Measurements from ENCODE around the gene ARHGEF3.
A peak's percentile ranks its signal among the peaks of the same experiment; 100 is the strongest.

The ARHGEF3 gene

DNA sequence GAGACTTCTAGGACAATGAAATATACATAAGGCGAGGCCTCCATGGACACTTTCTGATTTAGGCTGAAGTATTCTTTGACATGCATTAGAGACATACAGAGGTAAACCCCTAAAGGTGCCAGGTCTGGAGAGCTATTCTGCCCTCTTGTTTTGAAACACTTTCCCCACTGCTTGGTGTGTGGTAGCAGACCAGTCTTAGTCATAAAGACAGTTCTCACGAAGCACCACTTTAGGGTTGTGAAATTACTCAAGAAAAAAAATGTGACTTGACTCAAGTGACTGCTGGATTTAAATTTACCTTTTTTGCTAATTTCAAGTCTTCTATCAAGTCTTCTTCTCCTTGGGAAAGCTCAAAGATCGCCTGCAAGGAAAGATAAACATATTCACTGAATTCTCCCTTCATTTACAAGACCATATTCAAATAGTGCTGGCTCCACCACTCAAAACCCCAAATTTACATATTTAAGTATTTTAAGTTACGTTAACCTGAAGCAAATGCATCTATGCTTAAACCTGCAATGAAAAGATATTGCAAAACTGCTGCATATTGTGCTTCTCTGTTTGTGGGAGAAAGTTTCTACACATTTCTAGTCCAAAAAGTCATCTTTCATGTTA lies 48.4 kb downstream of the ARHGEF3 start:
- DNase-seq (ENCODE audit: insufficient read length, low spot score) (peak; percentile 29), FAIRE-seq (peak; percentile 94)
- TF ChIP-seq POLR2AphosphoS5 (IDR thresholded peaks at IDR 0.05; ENCODE audit: low read depth, low read length) (no peak), POU2F2 (IDR thresholded peaks at IDR 0.05; ENCODE audit: low read depth, low read length) (peak; percentile 58; the same call in 1 of the 2 replicates), POLR2A (IDR thresholded peaks at IDR 0.05; ENCODE audit: low read depth, low read length) (no peak), SPI1 (IDR thresholded peaks at IDR 0.05; ENCODE audit: low read depth, low read length) (no peak), TAF1 (IDR thresholded peaks at IDR 0.05; ENCODE audit: low read depth, low read length) (no peak)

DNA sequence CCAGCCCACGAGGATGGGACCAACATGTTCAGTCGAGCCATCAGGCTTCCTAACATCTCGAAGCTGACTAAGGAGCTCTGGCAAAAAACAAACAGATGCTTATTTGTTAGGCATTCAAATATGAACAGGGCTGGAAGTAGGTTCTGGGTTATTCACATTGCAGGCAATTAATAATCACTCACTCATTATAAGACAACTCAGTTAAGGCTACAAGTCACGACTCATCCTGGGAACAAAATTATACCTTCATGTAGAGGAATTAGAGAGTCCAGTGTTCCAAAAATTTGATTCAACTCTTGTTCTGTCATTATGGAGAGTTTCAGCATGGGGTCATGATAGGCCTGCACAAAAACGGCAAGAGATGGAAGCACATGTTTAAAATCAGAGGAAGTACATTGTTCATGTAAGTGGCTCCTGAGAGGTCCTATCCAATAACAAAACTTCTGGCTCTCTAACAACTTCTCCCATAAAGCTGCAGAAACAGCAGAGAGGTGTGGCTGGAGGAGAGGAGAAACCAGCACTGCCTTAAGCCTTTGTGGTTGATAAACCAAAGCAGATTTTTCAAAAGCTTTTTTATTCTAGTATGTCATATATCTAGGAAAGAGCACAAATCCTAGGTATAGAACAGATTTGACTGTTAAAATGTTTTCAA lies 50.6 kb downstream of the ARHGEF3 start:
- DNase-seq (ENCODE audit: insufficient read length, low spot score) (no peak), FAIRE-seq (no peak)
- TF ChIP-seq POLR2AphosphoS5 (IDR thresholded peaks at IDR 0.05; ENCODE audit: low read depth, low read length) (no peak), SPI1 (IDR thresholded peaks at IDR 0.05; ENCODE audit: low read depth, low read length) (no peak), PAX5 (IDR thresholded peaks at IDR 0.05; ENCODE audit: insufficient read depth, low read length, severe bottlenecking) (no peak), POLR2A (IDR thresholded peaks at IDR 0.05; ENCODE audit: low read depth, low read length) (no peak), TAF1 (IDR thresholded peaks at IDR 0.05; ENCODE audit: low read depth, low read length) (no peak), POU2F2 (IDR thresholded peaks at IDR 0.05; ENCODE audit: low read depth, low read length) (no peak)

DNA sequence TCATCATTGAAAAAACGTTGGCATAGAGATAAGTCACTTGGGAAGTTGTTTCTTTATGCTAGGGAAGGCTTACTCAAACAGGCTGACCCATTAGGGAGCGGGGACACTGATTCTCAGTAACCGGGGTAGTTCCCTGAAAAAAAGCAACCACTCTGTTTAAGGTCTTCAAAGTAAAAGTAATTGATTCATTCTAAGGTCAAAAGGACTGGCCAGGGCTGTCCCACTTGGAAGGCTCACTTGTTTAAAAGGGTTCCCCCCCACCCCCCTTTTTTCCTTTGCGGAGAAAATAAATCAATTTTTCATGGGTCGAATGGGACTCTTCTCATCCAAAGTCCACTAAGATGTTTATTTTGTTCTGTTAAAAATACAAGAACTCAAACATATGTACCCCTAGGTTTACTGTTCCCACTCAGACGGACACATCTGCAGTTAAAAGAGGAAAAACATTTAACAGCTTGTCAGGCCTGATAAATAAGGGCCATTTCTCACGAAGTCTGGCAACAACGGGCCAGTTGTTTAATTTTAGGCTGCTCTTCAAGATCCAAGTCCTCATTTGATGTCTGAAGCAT lies 53.0 kb downstream of the ARHGEF3 start:
- DNase-seq (ENCODE audit: insufficient read length, low spot score) (no peak), FAIRE-seq (no peak)
- TF ChIP-seq POLR2AphosphoS5 (IDR thresholded peaks at IDR 0.05; ENCODE audit: low read depth, low read length): no peak

DNA sequence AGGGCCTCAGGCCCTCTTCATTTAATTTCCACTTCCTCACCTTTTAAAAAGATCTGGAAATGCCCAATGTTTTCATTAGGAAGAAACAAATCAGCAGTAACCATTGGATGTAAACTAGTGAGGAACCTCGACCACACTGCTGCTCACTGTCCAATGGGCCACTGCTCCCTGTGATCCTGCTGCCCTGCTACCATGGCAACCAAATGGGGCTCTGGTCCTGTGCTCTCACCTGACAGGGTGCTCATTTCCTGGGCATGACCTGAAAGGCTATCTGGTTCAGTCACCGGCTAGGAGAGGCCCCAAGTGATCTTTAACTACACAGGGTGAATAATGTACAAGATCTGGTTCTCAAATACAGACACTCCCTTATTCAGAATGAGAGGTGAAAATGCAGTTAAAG lies 54.6 kb downstream of the ARHGEF3 start:
- DNase-seq (ENCODE audit: insufficient read length, low spot score) (no peak), FAIRE-seq (no peak)
- TF ChIP-seq POLR2A (IDR thresholded peaks at IDR 0.05; ENCODE audit: low read depth, low read length) (no peak), POLR2AphosphoS5 (IDR thresholded peaks at IDR 0.05; ENCODE audit: low read depth, low read length) (no peak), SPI1 (IDR thresholded peaks at IDR 0.05; ENCODE audit: low read depth, low read length) (no peak), TAF1 (IDR thresholded peaks at IDR 0.05; ENCODE audit: low read depth, low read length) (no peak), PAX5 (IDR thresholded peaks at IDR 0.05; ENCODE audit: insufficient read depth, low read length, severe bottlenecking) (no peak), POU2F2 (IDR thresholded peaks at IDR 0.05; ENCODE audit: low read depth, low read length) (no peak)

DNA sequence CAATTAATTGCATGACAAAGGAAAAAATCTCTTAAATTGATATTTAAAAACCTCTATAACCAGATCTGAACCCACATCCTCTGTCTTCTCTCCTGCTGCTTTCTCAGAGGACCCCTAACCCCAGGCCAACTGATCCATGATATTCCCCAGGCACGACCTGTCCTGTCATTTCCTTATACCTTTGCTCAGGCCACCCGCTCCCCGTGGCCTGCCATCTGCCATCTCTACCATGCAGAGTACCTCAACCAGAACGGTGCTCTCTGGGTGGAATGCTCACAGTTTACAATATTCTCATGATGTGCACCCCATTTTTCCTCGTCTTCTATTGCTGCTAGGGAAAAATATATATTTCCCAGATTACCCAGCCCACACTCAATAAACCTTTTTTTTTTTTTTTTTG lies 57.7 kb downstream of the ARHGEF3 start:
- FAIRE-seq: no peak

DNA sequence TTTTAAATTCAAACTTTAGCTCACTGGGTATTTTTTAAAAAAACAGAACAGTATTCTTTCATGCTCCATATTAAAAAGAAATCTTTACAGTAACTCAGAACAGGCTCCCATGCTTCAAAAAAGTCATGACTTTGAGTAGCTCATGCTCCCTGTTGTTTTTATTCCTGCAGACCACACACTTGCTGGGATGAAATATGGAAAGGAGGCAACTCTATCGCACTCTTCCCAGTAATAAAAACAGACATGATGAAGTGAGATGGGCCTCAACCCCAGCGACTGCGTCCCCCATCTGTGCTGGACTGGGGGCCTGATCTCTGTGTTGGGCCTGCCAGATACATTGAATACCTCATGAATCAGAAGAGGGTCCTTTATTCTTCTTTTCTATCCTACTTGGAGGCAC lies 58.9 kb downstream of the ARHGEF3 start:
- no peak for TF ChIP-seq TAF1 (IDR thresholded peaks at IDR 0.05; ENCODE audit: low read depth, low read length)
- TF ChIP-seq POLR2A (IDR thresholded peaks at IDR 0.05; ENCODE audit: low read depth, low read length): no peak
- no peak for TF ChIP-seq SPI1 (IDR thresholded peaks at IDR 0.05; ENCODE audit: low read depth, low read length)
- no peak for TF ChIP-seq POU2F2 (IDR thresholded peaks at IDR 0.05; ENCODE audit: low read depth, low read length)
- no peak for TF ChIP-seq POLR2AphosphoS5 (IDR thresholded peaks at IDR 0.05; ENCODE audit: low read depth, low read length)
- TF ChIP-seq PAX5 (IDR thresholded peaks at IDR 0.05; ENCODE audit: insufficient read depth, low read length, severe bottlenecking): no peak
- FAIRE-seq (no peak), DNase-seq (ENCODE audit: insufficient read length, low spot score) (no peak)

More for the DNA sequence above, 57.7 kb downstream of the ARHGEF3 start:
- no peak for DNase-seq (ENCODE audit: insufficient read length, low spot score)
- TF ChIP-seq POLR2AphosphoS5 (IDR thresholded peaks at IDR 0.05; ENCODE audit: low read depth, low read length): no peak
- no peak for TF ChIP-seq SPI1 (IDR thresholded peaks at IDR 0.05; ENCODE audit: low read depth, low read length)
- TF ChIP-seq POLR2A (IDR thresholded peaks at IDR 0.05; ENCODE audit: low read depth, low read length): no peak
- TF ChIP-seq POU2F2 (IDR thresholded peaks at IDR 0.05; ENCODE audit: low read depth, low read length): no peak
- no peak for TF ChIP-seq PAX5 (IDR thresholded peaks at IDR 0.05; ENCODE audit: insufficient read depth, low read length, severe bottlenecking)
- no peak for TF ChIP-seq TAF1 (IDR thresholded peaks at IDR 0.05; ENCODE audit: low read depth, low read length)

DNA sequence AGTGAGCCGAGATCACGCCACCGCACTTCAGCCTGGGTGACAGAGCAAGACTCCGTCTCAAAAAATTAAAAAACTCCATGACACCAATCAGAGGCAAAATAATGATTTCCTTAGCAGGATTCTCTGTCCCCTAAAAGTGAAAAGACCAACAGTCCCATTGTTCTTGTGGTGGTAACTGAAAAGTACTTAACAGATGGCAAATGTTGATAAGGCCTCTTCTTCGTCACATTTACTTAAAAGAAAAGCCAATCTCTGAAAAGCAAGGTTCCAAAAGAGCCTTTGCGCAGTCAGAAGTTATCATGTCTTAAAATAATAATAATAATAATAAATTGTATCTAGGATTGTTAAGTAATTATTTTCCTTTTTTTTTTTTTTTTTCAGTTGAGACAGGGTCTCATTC lies 62.7 kb downstream of the ARHGEF3 start:
- TF ChIP-seq TAF1 (IDR thresholded peaks at IDR 0.05; ENCODE audit: low read depth, low read length): no peak
- TF ChIP-seq POLR2A (IDR thresholded peaks at IDR 0.05; ENCODE audit: low read depth, low read length): no peak
- no peak for TF ChIP-seq POLR2AphosphoS5 (IDR thresholded peaks at IDR 0.05; ENCODE audit: low read depth, low read length)
- no peak for TF ChIP-seq PAX5 (IDR thresholded peaks at IDR 0.05; ENCODE audit: insufficient read depth, low read length, severe bottlenecking)
- TF ChIP-seq POU2F2 (IDR thresholded peaks at IDR 0.05; ENCODE audit: low read depth, low read length): no peak
- TF ChIP-seq SPI1 (IDR thresholded peaks at IDR 0.05; ENCODE audit: low read depth, low read length): no peak
- DNase-seq (ENCODE audit: insufficient read length, low spot score) (no peak), FAIRE-seq (no peak)

DNA sequence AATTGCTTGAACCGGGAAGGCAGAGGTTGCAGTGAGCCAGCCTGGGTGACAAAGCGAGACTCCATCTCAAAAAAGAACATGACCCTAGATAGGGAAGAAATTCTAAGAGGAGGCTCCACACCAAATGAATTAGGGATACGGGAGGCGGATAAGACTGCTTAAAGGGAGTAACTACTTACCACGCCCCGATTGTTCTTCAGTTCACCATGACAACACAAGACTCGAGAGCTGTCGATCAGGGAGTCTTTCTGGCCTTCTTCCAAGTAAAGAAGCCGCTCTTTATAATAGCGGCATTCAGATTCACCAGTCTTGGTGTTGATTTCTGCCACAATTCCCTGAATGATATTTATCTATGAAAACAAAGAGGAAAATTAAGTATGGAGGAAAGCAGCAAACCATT lies 64.7 kb downstream of the ARHGEF3 start:
- FAIRE-seq: no peak
- no peak for DNase-seq (ENCODE audit: insufficient read length, low spot score)
- no peak for TF ChIP-seq TAF1 (IDR thresholded peaks at IDR 0.05; ENCODE audit: low read depth, low read length)

DNA sequence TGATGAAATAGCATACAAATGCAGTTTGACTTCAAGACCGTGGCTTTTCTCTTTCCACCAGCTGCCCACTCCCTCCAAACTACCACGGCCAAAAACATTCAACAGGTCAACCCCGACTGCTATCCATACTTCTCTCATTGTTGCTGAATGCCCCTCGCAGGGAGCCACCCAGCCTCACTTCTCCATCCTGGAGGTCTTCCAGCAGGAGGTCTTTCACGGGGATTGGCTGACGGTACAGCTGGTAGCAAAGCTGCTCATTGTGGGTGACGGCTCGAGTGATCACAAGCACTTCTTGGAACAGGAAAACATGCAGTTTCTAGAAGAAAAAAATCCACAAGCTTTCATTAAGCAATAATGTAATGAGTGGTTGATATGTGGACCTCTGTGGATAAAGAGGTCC lies 69.6 kb downstream of the ARHGEF3 start:
- TF ChIP-seq TAF1 (IDR thresholded peaks at IDR 0.05; ENCODE audit: low read depth, low read length) (no peak), POU2F2 (IDR thresholded peaks at IDR 0.05; ENCODE audit: low read depth, low read length) (no peak), SPI1 (IDR thresholded peaks at IDR 0.05; ENCODE audit: low read depth, low read length) (no peak), POLR2AphosphoS5 (IDR thresholded peaks at IDR 0.05; ENCODE audit: low read depth, low read length) (no peak), POLR2A (IDR thresholded peaks at IDR 0.05; ENCODE audit: low read depth, low read length) (no peak)
- FAIRE-seq (no peak), DNase-seq (ENCODE audit: insufficient read length, low spot score) (no peak)

DNA sequence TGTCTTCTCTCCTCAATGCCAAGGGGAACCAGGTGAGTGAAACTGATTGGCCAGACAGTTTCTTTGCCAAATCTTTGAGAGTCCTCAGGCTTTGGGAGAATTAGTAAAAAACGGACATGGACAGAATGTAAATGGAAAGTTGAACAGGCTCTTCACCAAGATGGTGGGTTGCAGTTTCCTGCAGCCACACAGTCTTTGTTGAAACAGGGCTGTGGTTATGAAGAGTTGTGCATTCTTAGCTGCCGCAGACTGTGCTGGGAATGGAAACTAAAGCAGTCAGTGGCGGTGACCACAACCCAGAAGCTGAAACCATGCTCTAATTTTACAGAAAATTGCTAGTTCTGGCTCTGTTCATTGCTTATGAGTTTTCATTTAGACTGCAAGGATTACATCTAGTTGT lies 76.6 kb downstream of the ARHGEF3 start:
- peak; percentile 99 for FAIRE-seq
- no peak for TF ChIP-seq TAF1 (IDR thresholded peaks at IDR 0.05; ENCODE audit: low read depth, low read length)
- peak; percentile 75; the same call in 1 of the 2 replicates for TF ChIP-seq POU2F2 (IDR thresholded peaks at IDR 0.05; ENCODE audit: low read depth, low read length)
- 0 out of 2 replicates have a peak, but pooled peaks have one; percentile 4 for TF ChIP-seq SPI1 (IDR thresholded peaks at IDR 0.05; ENCODE audit: low read depth, low read length)
- TF ChIP-seq PAX5 (IDR thresholded peaks at IDR 0.05; ENCODE audit: insufficient read depth, low read length, severe bottlenecking): no peak
- no peak for TF ChIP-seq POLR2AphosphoS5 (IDR thresholded peaks at IDR 0.05; ENCODE audit: low read depth, low read length)

More for the DNA sequence above, 76.6 kb downstream of the ARHGEF3 start:
- DNase-seq (ENCODE audit: insufficient read length, low spot score): peak; percentile 51
